HepG2 (cell line): Measurements from ENCODE around the gene TNFRSF13B.

Source experiments
- BRCA1 ChIP-seq: sonication (generic); formaldehyde crosslinking; IDR thresholded peaks from 2 replicates; pipeline ENCODE4 v1.4.0; 2020; ENCODE audit warnings: missing genetic modification reagents
- EZH2 ChIP-seq: conservative IDR thresholded peaks from 2 replicates; pipeline ENCODE4 v1.6.1; 2012; ENCODE audit warnings: mild to moderate bottlenecking, low read depth, low read length, moderate library complexity
- MAF1 ChIP-seq: sonication (generic); formaldehyde crosslinking; IDR thresholded peaks from 2 replicates; pipeline ENCODE4 v1.5.0; 2020; ENCODE audit warnings: missing genetic modification reagents, borderline replicate concordance
- MXI1 ChIP-seq: IDR thresholded peaks from 3 replicates; pipeline ENCODE4 v1.6.1; 2012; ENCODE audit warnings: low read depth, low read length, inconsistent platforms, borderline replicate concordance
- POLR2A ChIP-seq, 2 experiments: IDR thresholded peaks; 2 replicates each; pipeline ENCODE4 v1.6.1; 2011; ENCODE audit warnings: low read depth in 2 of 2, low read length in 2 of 2, mild to moderate bottlenecking in 1 of 2, moderate library complexity in 1 of 2; ENCODE audit not compliant: insufficient read depth in 1 of 2
- RAD21 ChIP-seq: fragments of 450-650 bp; formaldehyde crosslinking; IDR thresholded peaks from 2 replicates; pipeline ENCODE4 v1.5.0; 2020; ENCODE audit warnings: mild to moderate bottlenecking
- REST ChIP-seq, 2 experiments: IDR thresholded peaks; 2 replicates each; pipeline ENCODE4 v1.6.1; 2011 to 2012; ENCODE audit warnings: low read length in 2 of 2, borderline replicate concordance in 1 of 2, low read depth in 1 of 2, mild to moderate bottlenecking in 1 of 2, moderate library complexity in 1 of 2
- THAP11 ChIP-seq: IDR thresholded peaks from 2 replicates; pipeline ENCODE4 v1.6.1; 2016; ENCODE audit warnings: missing biosample characterization, missing genetic modification reagents
- ZNF670 ChIP-seq: sonication (generic); formaldehyde crosslinking; IDR thresholded peaks from 2 replicates; pipeline ENCODE4 v1.8.0; 2022; ENCODE audit warnings: mild to moderate bottlenecking, missing genetic modification reagents, borderline replicate concordance
- ZNF770 ChIP-seq: sonication (generic); formaldehyde crosslinking; IDR thresholded peaks from 2 replicates; pipeline ENCODE4 v1.5.0; 2020; ENCODE audit warnings: mild to moderate bottlenecking, missing genetic modification reagents
- ZSCAN29 ChIP-seq: sonication (generic); formaldehyde crosslinking; conservative IDR thresholded peaks from 2 replicates; pipeline ENCODE4 v1.4.0; 2020; ENCODE audit warnings: mild to moderate bottlenecking, missing genetic modification reagents

- no peak for TF ChIP-seq MAF1 (CRISPR knock-in tag)
- TF ChIP-seq THAP11 (CRISPR knock-in tag): no peak
- no peak for TF ChIP-seq ZSCAN29
- no peak for TF ChIP-seq REST (IDR thresholded peaks at IDR 0.05; ENCODE audit: borderline replicate concordance in 1 of 2, low read depth in 1 of 2, low read length in 2 of 2)
- no peak for TF ChIP-seq RAD21 (CRISPR knock-in tag)
- no peak for TF ChIP-seq ZNF770 (CRISPR knock-in tag)
- no peak for TF ChIP-seq BRCA1 (CRISPR knock-in tag)
- TF ChIP-seq EZH2: no peak
- no peak for TF ChIP-seq ZNF670 (CRISPR knock-in tag)
- TF ChIP-seq POLR2A (IDR thresholded peaks at IDR 0.05; ENCODE audit: insufficient read depth in 1 of 2, low read depth in 2 of 2, low read length in 2 of 2): no peak
- TF ChIP-seq MXI1: no peak
These were observed 38.4 kb downstream of the TNFRSF13B start for GRCh38 chr17:16933317-16934132.
